Uterus (tissue), 4 donors: Measurements from ENCODE around the gene ALOX15. TPM values are rescaled to one million over a fixed set of nuclear protein-coding genes. Genes with fewer than 3 reads are reported as not detected.

Experiments
- DNase-seq, 2 donors: peaks; one replicate each; pipeline ENCODE4 v3.0.0-alpha.2; 2019 to 2020
- H3K27ac ChIP-seq, 2 donors: fragments of 200-600 bp; sonication (generic); 1 replicate in 1 of 2; 2 replicates in 1 of 2; pipeline ENCODE4 v1.5.1; 2016 to 2018
- H3K27me3 ChIP-seq, 2 donors: fragments of 200-600 bp; sonication (generic); one replicate each; pipeline ENCODE4 v1.5.1; 2018 to 2019; ENCODE audit warnings: control low read depth in 1 of 2
- H3K36me3 ChIP-seq, 2 donors: fragments of 200-600 bp; sonication (generic); one replicate each; pipeline ENCODE4 v1.5.1; 2019; ENCODE audit warnings: control low read depth in 1 of 2
- H3K4me1 ChIP-seq, 2 donors: fragments of 200-600 bp; sonication (generic); one replicate each; pipeline ENCODE4 v1.5.1; 2018 to 2019; ENCODE audit warnings: control low read depth in 1 of 2
- H3K4me3 ChIP-seq, 2 donors: fragments of 200-600 bp; sonication (generic); 1 replicate in 1 of 2; 2 replicates in 1 of 2; pipeline ENCODE4 v1.5.1; 2018 to 2019; ENCODE audit warnings: mild to moderate bottlenecking in 1 of 2
- H3K9me3 ChIP-seq, 2 donors: fragments of 200-600 bp; sonication (generic); one replicate each; pipeline ENCODE4 v1.5.1; 2019; ENCODE audit warnings: control low read depth in 1 of 2
- CTCF ChIP-seq, 4 experiments: fragments of 200-600 bp in 2 of 4; fragments of 450-650 bp in 2 of 4; sonication (generic) in 2 of 4; IDR thresholded peaks; one replicate each; pipeline ENCODE4 v1.5.1; 2016 to 2019; ENCODE audit warnings: antibody characterized with exemption in 4 of 4, mild to moderate bottlenecking in 2 of 4, moderate library complexity in 1 of 4
- POLR2A ChIP-seq, 2 donors: fragments of 450-650 bp; IDR thresholded peaks; one replicate each; pipeline ENCODE4 v1.6.1; 2016; ENCODE audit warnings: antibody characterized with exemption in 2 of 2, mild to moderate bottlenecking in 1 of 2, moderate library complexity in 1 of 2
- intact Hi-C: fragments of 100-400 bp; cut with DNase I; formaldehyde crosslinking; loops from one replicate; pipeline ENCODE4 v1.15.1; 2023; ENCODE audit warnings: low total_unique reads
- total RNA-seq, 4 donors: library from RNA; depleted of rRNA in 3 of 4; stranded (reverse); fragments of >200 nt in 3 of 4; gene quantifications; one replicate each; pipeline versions ENCODE4 v1.1.0 to v1.2.4, GENCODE V29; 2014 to 2023
- donor health status: DM: yes; HTN: yes; CAD: no.

Gene ALOX15
- total RNA-seq, 4 donors from 2014 or later: 0.24 to 2.9 TPM; not detected in 2

DNA sequence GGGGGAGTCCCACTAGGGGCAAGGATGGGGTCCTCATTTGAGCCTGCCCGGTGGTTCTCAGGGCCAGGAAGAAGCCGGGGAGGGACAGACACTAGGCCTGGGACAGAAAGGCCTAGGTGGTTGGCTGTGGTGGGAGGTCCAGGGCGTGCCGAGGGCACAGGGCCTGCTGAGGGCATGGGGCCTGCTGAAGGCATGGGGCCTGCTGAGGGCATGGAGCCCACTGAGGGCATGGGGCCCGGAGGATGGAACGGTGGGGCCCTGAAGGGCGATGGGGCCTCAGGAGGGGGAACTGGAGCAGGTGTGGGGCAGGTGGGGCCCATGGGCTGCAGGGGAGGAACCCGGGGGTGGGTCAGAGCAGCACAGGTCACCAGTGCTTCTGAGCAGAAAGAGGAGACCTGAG is 31.3 kb upstream of the ALOX15 start:
- Histone ChIP-seq H3K4me1 (no peaks in the 10 kb centered on the region), H3K27ac (no peak overlapping the region), H3K36me3 (no peaks in the 10 kb centered on the region), H3K9me3 (no peaks in the 10 kb centered on the region), H3K4me3 (no peak overlapping the region), H3K27me3 (no peaks in the 10 kb centered on the region)
- intact Hi-C loops: no loop called here
- TF ChIP-seq POLR2A (IDR thresholded peaks at IDR 0.05): no peak
- no peak for DNase-seq

GRCh38 chr17:4672055-4672630 is 30.7 kb upstream of the ALOX15 start:
- DNase-seq: no peak
- intact Hi-C loops: no loop called here
- no peak overlapping the region for H3K4me3 ChIP-seq
- H3K27ac ChIP-seq: no peak overlapping the region
- no peaks in the 10 kb centered on the region for H3K36me3 ChIP-seq
- H3K4me1 ChIP-seq: no peaks in the 10 kb centered on the region
- TF ChIP-seq CTCF (IDR thresholded peaks at IDR 0.05): no peak
- TF ChIP-seq POLR2A (IDR thresholded peaks at IDR 0.05): no peak
- no peaks in the 10 kb centered on the region for H3K27me3 ChIP-seq
- H3K9me3 ChIP-seq: no peaks in the 10 kb centered on the region

- Histone ChIP-seq H3K4me1 (no peaks in the 10 kb centered on the region), H3K36me3 (no peaks in the 10 kb centered on the region), H3K27me3 (no peaks in the 10 kb centered on the region), H3K4me3 (no peak overlapping the region), H3K27ac (no peak overlapping the region), H3K9me3 (no peaks in the 10 kb centered on the region)
- no peak for DNase-seq
- intact Hi-C loops: no loop called here
- TF ChIP-seq CTCF (IDR thresholded peaks at IDR 0.05) (no peak), POLR2A (IDR thresholded peaks at IDR 0.05) (no peak)
Observed at GRCh38 chr17:4667166-4667565, 25.7 kb upstream of the ALOX15 start.

GRCh38 chr17:4666296-4666695 is 24.8 kb upstream of the ALOX15 start:
- Histone ChIP-seq H3K4me1 (no peaks in the 10 kb centered on the region), H3K9me3 (no peaks in the 10 kb centered on the region), H3K36me3 (no peaks in the 10 kb centered on the region), H3K4me3 (no peak overlapping the region), H3K27me3 (no peaks in the 10 kb centered on the region), H3K27ac (no peak overlapping the region)
- DNase-seq: no peak
- intact Hi-C loops: no loop called here
- no peak for TF ChIP-seq POLR2A (IDR thresholded peaks at IDR 0.05)
- TF ChIP-seq CTCF (IDR thresholded peaks at IDR 0.05): no peak

GRCh38 chr17:4665027-4665426 is 23.5 kb upstream of the ALOX15 start:
- Histone ChIP-seq H3K27me3 (no peaks in the 10 kb centered on the region), H3K36me3 (no peaks in the 10 kb centered on the region), H3K27ac (no peak overlapping the region), H3K4me3 (no peak overlapping the region), H3K9me3 (no peaks in the 10 kb centered on the region), H3K4me1 (no peaks in the 10 kb centered on the region)
- DNase-seq: no peak
- intact Hi-C loops: no loop called here
- no peak for TF ChIP-seq POLR2A (IDR thresholded peaks at IDR 0.05)

DNA sequence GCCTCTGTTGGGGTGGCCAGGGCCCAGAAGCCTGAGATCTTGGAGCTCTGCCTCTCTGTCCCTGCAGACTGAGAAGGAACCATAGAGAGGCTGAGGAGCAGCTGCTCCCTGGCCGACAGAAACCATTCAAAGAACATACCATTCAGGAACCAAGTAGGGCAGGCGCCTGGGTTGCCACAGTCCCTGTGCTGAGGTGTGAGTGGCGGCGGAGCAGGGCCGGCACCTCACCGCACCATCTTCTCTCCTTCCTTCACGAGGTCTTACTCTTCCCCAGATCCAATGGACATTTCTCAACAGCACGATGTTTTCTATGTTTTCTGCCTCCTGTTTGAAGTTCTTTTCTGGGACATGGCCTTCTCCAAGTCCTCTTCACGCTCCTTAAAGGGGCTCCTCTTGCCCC is 22.8 kb upstream of the ALOX15 start:
- Histone ChIP-seq H3K27me3 (no peaks in the 10 kb centered on the region), H3K27ac (no peak overlapping the region), H3K4me3 (no peak overlapping the region), H3K36me3 (no peaks in the 10 kb centered on the region), H3K9me3 (no peaks in the 10 kb centered on the region), H3K4me1 (no peaks in the 10 kb centered on the region)
- TF ChIP-seq POLR2A (IDR thresholded peaks at IDR 0.05) (no peak), CTCF (IDR thresholded peaks at IDR 0.05) (no peak)
- DNase-seq: no peak
- intact Hi-C loops: no loop called here
